ENCODE results near the gene NMRAL1.

Gene NMRAL1

DNA sequence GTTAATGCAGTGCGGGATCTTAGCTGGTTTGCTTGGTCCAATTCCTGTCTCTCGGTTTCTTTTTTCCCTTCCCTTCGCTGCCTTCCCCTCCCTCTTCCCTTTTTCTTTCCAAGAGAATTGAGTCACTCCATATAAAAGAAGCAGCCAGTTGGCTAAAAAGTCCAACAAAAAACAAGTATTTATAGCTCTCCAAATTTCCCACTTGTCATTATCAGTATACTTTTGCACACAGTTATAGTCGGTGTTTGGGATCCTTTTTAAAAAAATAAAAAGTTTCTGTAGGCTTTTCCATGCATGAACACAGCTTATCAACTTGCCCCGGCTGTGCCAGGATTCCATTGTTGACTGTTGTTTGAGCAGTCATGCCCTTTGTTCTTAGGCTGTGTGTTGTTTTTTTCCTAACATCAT is 26.6 kb upstream of the NMRAL1 start:
- DNase-seq = no peak

DNA sequence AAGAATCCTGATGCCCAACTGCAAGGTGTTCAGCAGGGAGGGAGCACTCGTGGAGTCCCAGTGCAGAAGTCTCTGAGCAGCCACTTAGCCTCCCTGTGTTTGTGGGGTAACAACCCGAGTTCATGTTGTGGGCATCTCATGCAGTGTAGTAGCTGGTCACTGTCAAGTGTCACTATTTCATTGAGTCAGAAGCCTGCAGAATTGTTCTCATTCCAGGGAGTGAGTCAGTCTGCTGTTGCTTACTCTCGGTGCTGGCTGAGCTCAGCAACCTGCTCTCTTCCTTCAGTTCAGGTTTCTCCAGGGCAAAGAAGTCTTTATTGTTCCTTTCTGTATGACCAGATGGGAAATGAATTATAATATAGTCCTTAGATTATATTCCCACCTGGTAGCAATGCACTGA is 25.8 kb upstream of the NMRAL1 start:
- peak; percentile 27 for DNase-seq

DNA sequence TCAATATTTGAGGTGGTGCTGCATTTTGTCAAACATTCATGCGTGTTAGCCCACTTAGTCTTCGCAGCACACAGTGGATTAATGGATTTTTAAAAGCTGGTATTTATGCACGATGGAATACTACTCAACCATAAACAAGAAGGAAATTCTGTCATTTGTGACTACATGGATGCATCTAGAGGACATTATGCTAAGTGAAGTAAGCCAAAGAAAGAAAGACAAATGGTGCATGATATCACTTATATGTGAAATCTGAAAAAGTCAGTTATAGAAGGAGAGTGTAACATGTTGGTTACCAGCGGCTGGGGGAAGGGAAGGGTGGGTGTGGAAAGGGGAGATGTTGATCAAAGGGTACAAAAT is 24.8 kb upstream of the NMRAL1 start:
- no peak for DNase-seq

DNA sequence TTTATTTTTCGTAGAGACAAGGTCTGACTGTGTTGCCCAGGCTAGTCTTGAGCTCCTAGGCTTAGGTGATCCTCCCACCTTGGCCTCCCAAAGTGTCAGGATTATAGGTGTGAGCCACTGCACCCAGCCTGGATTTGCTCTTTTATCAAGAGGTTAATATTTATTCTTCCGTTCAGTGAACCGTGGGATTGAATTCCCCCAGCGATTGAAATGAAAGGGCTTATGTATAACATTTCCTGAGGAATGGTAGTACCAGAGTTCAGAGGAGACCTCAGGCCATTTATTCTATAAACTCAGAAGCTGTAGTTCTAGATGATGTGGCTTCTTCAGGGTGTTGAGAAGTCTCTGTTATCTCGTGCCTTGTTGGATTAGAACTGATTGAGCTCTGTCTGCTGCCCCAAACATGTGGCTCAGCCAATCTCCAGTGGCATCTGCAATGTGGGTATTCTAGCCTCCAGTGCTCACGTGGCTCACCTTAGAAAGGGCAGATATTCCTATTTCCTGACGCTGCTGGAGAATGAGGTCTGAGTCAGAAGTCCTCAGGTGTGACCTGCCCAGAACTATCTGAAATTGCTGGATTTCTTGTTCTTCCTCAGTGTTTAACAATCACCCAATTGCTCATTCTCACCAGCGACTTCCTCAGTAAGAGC is 24.2 kb upstream of the NMRAL1 start:
- no peak for DNase-seq

GRCh38 chr16:4496305-4496704 is 21.9 kb upstream of the NMRAL1 start:
- no peak for DNase-seq

- DNase-seq = no peak
Observed at GRCh38 chr16:4495766-4496165, 21.3 kb upstream of the NMRAL1 start.

- no peak for DNase-seq
Observed at GRCh38 chr16:4494746-4495490, 20.5 kb upstream of the NMRAL1 start.

GRCh38 chr16:4491898-4492297 is 17.5 kb upstream of the NMRAL1 start:
- DNase-seq = no peak

- DNase-seq = no peak
Observed at GRCh38 chr16:4489030-4489429, 14.6 kb upstream of the NMRAL1 start.

DNA sequence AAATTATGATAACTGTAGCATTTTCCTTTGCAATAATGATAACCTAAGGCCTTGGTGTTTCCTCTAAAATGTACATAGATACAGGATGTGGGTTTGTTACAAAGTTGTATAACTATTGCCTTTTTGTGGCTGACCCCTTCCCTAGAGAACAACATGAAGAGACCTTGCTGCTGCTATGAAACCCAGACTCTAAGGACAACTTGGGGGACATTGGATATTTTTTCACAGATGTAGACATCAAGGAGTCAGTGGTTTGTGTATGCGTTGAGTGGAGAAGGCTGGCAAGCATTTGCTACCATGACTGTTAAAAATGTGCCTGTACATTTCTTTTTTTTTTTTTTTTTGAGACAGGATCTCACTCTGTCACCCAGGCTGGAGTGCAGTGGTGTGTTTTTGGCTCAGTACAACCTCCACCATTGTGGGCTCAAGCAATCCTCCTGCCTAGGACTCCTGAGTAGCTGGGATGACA is 14.1 kb upstream of the NMRAL1 start:
- DNase-seq = no peak

DNA sequence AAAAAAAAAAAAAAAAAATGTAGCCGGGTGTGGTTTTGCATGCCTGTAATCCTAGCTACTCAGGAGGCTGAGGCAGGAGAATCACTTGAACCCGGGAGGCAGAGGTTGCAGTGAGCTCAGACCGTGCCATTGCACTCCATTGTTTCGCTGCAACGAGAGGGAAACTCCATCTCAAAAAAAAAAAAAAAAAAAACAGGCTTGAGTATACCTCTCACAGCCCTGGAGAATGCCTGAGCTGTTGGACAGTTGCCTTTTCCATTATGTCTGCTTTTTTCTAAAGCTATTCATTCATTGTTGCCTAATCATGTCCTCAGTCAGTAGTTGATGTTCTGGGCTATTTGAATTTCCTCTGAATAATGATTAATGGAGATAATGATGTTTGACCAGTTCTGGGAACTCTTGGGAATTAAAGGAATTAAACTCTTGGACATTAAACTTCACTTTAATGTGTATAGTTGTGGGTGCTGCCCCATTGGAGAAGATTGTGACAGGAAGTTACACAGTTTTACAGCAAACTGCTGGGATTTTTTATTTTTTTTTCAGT is 13.6 kb upstream of the NMRAL1 start:
- no peak for DNase-seq

- DNase-seq = no peak
Observed at GRCh38 chr16:4486126-4486893, 11.9 kb upstream of the NMRAL1 start.

DNA sequence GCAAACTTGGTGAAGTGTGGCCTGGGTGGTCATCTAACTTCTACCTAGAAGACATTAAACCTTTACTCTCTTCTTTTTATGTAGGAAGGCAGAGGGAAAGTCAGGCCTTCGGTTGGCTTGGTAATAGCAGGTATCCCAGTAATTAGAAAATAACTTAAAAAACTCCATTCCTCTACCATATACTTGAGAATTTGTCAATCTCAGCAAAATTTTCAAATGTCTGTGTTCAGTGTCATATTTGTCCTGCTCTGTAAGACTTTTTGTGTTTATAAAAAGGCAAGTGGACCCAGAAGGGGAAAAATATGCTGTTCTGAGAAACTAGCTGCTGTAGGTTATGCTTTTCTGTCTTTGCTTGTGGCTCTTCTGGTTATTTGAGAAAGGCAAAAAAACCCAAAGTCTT is 7.5 kb upstream of the NMRAL1 start:
- no peak for DNase-seq

DNA sequence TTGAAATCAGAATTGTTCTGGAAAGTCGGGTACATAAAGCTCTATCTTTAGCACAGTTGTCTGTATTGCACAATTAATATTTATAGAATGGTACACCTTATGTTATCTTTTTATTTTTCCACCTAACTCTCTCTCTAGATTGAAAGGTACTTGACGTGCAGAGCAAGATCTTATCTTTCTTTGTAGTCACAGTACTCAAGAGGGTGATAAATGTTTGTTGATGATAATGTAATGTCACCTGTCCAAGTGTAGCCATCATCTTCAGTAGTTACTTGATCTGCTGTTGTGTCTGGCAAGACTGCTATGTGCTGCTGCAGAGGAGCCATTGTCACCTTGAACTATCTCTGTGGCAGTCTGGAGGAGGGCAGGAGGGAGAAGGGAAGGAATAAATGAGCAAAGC is 7.1 kb upstream of the NMRAL1 start:
- no peak for DNase-seq

GRCh38 chr16:4477966-4478365 is 3.5 kb upstream of the NMRAL1 start:
- DNase-seq = no peak

DNA sequence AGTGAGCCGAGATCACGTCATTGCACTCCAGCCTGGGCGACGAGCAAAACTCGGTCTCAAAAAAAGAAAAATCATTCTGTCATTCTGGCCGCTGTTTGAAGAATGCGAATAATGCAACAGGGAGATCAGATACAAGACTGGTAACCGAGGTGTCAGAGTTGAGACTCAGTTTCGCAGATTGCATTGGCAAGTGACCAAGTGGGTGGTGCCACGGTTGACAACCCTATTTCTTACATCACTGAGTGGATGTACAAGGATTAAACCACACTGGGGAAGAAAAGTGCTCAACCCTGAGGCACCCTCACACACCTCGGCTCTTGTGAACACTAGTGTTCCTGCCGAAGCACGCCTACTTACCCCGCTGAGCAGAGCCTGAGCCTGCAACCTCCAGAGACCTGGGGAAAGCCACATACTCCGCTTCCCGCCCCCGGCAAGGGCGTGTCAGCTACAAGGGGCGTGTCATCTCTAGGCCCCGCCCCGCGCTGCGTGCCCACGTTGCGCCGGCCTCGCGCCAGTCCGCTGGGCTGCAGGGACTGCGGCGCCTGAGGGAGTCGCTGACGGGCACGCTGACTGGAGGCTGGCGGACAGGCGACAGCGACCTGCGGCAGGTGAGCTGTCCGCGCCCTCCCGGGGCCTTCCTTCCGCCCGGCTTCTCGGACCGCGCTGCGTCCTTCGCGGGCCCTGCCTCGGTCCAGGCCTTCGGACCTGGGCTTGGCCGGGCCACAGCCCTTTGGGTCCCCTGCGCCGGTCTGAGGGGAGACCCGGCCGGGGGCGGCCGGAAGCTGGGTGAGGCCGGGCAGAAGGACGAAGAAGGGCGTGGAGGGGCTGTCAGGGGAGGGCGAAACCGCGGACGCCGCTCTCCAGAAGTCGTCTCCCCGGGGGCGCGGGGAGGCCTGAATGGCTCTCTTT is 1.7 kb upstream of the NMRAL1 start, which contains the start of gene HMOX2:
Gene HMOX2, plus strand, starts transcription at position 519 of the 909 bp plus-strand sequence. CDS start 29,127 bp downstream, outside the sequence.
- DNase-seq = peak; percentile 93

DNA sequence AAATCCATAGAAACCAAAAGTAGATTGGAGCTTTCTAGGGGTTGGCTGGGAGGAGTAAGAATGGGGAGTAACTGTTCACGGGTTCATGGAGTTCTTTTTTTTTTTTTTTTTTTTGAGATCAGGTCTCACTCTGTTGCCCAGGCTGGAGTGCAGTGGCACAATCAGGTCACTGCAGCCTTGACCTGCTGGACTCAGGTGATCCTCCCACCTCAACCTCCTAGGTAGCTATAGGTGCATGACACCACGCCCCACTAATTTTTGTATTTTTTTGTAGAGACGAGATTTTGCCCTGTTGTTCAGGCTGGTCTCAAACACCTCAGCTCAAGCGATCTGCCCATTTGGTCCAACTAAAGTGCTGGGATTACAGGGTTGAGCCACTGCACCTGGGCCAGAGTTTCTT is 1.5 kb downstream of the NMRAL1 start:
- DNase-seq = no peak

- DNase-seq = no peak
Observed at GRCh38 chr16:4471869-4472268, 2.6 kb downstream of the NMRAL1 start.

- no peak for DNase-seq
Observed at GRCh38 chr16:4468972-4469371, 5.5 kb downstream of the NMRAL1 start.

GRCh38 chr16:4467916-4468315 is 6.5 kb downstream of the NMRAL1 start:
- no peak for DNase-seq

- DNase-seq = peak; percentile 70
Observed at GRCh38 chr16:4465977-4466779, 8.2 kb downstream of the NMRAL1 start.
